Erythroblast (primary cell): ENCODE results near the gene CEP250.

ENCODE experiments used
- GATA1 ChIP-seq: IDR thresholded peaks from 2 replicates; pipeline ENCODE4 v1.6.1; 2011; ENCODE audit warnings: low read depth, mild to moderate bottlenecking, control low read depth, low read length, moderate library complexity
- POLR2A ChIP-seq: IDR thresholded peaks from 2 replicates; pipeline ENCODE4 v1.6.1; 2011; ENCODE audit warnings: mild to moderate bottlenecking, low read length

DNA sequence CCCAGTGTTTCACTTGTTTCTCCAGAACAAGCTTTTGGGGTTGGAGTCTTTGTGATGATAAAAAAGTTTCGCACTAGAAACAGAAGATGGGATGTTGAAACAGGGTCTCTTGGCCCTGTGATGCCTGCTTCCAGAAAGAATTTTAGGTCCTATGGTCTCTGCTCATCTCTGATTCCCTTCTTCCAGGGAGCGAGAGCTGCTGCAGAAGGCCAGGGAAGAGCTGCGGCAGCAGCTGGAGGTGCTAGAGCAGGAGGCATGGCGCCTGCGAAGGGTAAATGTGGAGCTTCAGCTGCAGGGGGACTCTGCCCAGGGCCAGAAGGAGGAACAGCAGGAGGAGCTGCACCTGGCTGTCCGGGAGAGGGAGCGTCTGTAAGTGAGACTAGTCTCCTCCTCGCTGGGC, 18.3 kb downstream of the CEP250 start:
- TF ChIP-seq POLR2A (no peak), GATA1 (no peak)
